ENCODE results near the gene ZNF341. TPM values are rescaled to one million over a fixed set of nuclear protein-coding genes. Genes with fewer than 3 reads are reported as not detected.
"Not testable (repeated sequence)": the region's sequence is repeated elsewhere in the genome, so short reads cannot be mapped to it uniquely, and the experiment has no call there.

The ZNF341 gene
- total RNA-seq, 4 donors from 2014 or later = 4.6 to 7.6 (median 5.8) TPM

DNA sequence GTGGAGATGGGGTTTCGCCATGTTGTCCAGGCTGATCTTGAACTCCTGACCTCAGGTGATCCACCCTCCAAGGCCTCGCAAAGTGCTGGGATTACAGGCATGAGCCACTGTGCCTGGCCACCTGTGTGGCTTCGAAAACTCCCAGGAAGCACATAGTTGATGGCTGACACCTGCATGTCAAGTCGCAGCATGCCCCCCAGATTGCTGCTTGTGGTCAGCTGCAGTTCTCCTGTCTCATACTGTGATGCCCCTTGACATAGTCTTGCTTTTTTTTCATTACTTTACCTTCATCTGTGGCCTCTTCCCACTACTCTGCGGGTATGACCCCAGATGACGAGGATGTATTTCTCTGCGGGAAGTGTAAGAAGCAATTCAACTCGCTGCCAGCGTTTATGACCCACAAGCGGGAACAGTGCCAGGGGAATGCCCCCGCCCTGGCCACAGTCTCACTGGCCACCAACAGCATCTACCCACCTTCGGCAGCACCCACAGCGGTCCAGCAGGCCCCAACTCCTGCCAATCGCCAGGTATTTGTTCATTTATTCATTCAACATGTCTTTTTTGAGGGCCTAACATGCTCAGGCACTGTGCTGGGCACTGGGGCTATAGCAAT is 13.1 kb downstream of the ZNF341 start:
- Histone ChIP-seq H3K4me1 (no peaks in the 10 kb centered on the region), H3K27ac (no peak overlapping the region), H3K9me3 (no peaks in the 10 kb centered on the region), H3K36me3 (peaks cover 24% of the 10 kb centered on the region), H3K4me3 (no peak overlapping the region), H3K27me3 (no peaks in the 10 kb centered on the region)
- TF ChIP-seq POLR2A (IDR thresholded peaks at IDR 0.05) = no peak
- TF ChIP-seq POLR2AphosphoS5 (IDR thresholded peaks at IDR 0.05) = no peak
- WGBS = 95% methylated on average over 14 of the region's 14 CpGs
- DNase-seq (ENCODE audit: low spot score in 2 of 2) = no peak

DNA sequence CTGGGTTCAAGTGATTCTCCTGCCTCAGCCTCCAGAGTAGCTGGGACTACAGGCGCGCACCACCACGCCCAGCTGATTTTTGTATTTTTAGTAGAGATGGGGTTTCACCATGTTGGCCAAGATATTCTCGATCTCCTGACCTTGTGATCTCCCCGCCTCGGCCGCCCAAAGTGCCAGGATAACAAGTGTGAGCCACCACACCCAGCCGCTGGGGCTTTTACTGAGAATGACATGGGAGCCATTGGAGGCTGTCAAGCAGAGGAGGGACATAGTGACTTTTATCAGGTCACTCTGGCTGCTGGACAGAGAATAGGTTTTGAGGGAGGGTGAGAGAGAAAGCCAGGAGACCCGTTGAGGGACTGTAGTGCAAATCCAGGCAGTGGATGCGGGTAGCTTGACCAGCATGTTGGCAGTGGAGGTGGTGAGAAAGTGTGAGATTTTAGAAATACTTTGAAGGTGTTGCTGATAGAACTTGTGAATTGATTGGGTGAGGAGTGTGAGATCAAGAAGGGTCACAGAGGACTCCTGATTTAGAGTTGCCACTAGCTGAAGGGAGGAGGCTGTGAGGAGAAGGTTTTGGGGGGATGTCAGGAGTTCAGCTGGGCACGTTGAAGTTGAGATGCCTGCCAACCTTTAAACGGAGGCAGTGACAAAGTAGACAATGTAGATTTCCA is 14.7 kb downstream of the ZNF341 start:
- WGBS = 94% methylated on average over 12 of the region's 12 CpGs

DNA sequence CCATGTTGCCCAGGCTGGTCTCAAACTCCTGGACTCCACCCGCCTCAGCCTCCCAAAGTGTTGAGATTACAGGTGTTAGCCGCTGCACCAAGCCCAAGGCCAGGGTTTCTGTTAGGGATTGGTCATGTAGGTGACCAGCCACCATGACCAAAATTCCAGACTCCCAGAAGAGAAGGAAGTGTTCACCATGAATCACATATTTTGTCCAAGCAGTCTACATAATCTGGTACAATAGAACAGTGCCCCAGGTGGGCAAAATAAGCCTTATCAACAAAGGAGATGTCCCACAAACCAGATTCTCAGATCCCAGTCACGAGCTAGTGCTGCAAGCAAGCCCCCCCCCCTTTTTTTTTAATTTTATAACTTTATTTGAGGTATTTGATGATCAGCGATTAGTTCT is 20.0 kb downstream of the ZNF341 start:
- DNase-seq (ENCODE audit: low spot score in 2 of 2) = no peak
- no peaks in the 10 kb centered on the region for H3K4me1 ChIP-seq
- no peak overlapping the region for H3K4me3 ChIP-seq
- WGBS = 96% methylated on average over 4 of the region's 4 CpGs
- H3K27ac ChIP-seq = no peak overlapping the region
- no peaks in the 10 kb centered on the region for H3K27me3 ChIP-seq
- no peaks in the 10 kb centered on the region for H3K9me3 ChIP-seq
- no peak for TF ChIP-seq POLR2A (IDR thresholded peaks at IDR 0.05)
- no peak for TF ChIP-seq POLR2AphosphoS5 (IDR thresholded peaks at IDR 0.05)
- TF ChIP-seq, protein P1, sequence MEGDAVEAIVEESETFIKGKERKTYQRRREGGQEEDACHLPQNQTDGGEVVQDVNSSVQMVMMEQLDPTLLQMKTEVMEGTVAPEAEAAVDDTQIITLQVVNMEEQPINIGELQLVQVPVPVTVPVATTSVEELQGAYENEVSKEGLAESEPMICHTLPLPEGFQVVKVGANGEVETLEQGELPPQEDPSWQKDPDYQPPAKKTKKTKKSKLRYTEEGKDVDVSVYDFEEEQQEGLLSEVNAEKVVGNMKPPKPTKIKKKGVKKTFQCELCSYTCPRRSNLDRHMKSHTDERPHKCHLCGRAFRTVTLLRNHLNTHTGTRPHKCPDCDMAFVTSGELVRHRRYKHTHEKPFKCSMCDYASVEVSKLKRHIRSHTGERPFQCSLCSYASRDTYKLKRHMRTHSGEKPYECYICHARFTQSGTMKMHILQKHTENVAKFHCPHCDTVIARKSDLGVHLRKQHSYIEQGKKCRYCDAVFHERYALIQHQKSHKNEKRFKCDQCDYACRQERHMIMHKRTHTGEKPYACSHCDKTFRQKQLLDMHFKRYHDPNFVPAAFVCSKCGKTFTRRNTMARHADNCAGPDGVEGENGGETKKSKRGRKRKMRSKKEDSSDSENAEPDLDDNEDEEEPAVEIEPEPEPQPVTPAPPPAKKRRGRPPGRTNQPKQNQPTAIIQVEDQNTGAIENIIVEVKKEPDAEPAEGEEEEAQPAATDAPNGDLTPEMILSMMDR (IDR thresholded peaks at IDR 0.05) = no peak
- H3K36me3 ChIP-seq = peaks cover 57% of the 10 kb centered on the region

More for the DNA sequence above, 14.7 kb downstream of the ZNF341 start:
- H3K4me1 ChIP-seq = no peaks in the 10 kb centered on the region
- H3K27ac ChIP-seq = no peak overlapping the region
- H3K9me3 ChIP-seq = no peaks in the 10 kb centered on the region
- H3K27me3 ChIP-seq = no peaks in the 10 kb centered on the region
- H3K36me3 ChIP-seq = peaks cover 38% of the 10 kb centered on the region
- TF ChIP-seq EP300 (IDR thresholded peaks at IDR 0.05) (no peak), POLR2A (IDR thresholded peaks at IDR 0.05) (no peak), POLR2AphosphoS5 (IDR thresholded peaks at IDR 0.05) (no peak)
- TF ChIP-seq, protein P1 (IDR thresholded peaks at IDR 0.05) = no peak
- DNase-seq (ENCODE audit: low spot score in 2 of 2) = no peak
- H3K4me3 ChIP-seq = no peak overlapping the region

DNA sequence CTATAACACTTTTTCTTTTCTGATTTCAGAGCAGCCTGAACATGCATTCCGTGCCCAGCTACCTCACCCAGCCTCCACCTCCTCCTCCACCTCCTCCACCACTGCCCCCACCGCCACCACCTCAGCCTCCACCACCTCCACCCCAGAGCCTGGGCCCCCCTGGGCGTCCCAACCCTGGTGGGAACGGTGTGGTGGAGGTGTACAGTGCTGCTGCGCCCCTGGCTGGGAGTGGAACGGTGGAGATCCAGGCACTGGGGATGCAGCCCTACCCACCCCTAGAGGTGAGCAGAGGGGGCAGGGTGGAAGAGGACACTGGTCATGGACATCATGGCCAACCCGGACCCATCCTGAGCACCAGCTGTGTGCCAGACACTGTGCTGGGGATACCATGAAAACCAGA is 21.3 kb downstream of the ZNF341 start:
- Histone ChIP-seq H3K27ac (no peak overlapping the region), H3K4me3 (no peak overlapping the region), H3K27me3 (no peaks in the 10 kb centered on the region), H3K4me1 (no peaks in the 10 kb centered on the region), H3K9me3 (no peaks in the 10 kb centered on the region), H3K36me3 (peaks cover 71% of the 10 kb centered on the region)
- 96% methylated on average over 7 of the region's 7 CpGs for WGBS
- DNase-seq (ENCODE audit: low spot score in 2 of 2) = no peak
- TF ChIP-seq POLR2A (IDR thresholded peaks at IDR 0.05) = no peak
- TF ChIP-seq, protein P1 (IDR thresholded peaks at IDR 0.05) = no peak
- no peak for TF ChIP-seq POLR2AphosphoS5 (IDR thresholded peaks at IDR 0.05)
- TF ChIP-seq EP300 (IDR thresholded peaks at IDR 0.05) = no peak

DNA sequence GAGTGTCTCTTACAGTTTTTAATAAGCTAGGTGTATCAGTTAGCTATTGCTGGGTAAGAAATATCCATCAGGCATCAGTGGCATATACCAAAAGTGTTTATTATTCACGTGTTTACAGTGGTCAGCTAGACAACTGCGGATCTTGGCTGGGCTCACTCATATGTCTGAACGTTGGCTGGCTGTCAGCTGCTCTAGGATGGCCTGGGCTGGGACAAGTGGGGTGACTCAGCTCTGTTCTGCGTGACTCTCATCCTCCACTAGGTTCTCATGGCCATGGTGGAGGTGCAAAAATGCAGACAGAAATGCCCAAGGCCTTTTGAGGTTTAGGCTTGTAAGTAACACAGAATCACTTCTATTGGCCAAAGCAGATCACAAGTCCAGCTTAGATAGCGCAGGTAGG is 22.0 kb downstream of the ZNF341 start:
- Histone ChIP-seq H3K27ac (no peak overlapping the region), H3K4me1 (no peaks in the 10 kb centered on the region), H3K9me3 (no peaks in the 10 kb centered on the region), H3K36me3 (peaks cover 74% of the 10 kb centered on the region), H3K27me3 (no peaks in the 10 kb centered on the region), H3K4me3 (no peak overlapping the region)
- TF ChIP-seq POLR2AphosphoS5 (IDR thresholded peaks at IDR 0.05) (no peak), EP300 (IDR thresholded peaks at IDR 0.05) (no peak), POLR2A (IDR thresholded peaks at IDR 0.05) (no peak)
- TF ChIP-seq, protein P1 (IDR thresholded peaks at IDR 0.05) = no peak
- DNase-seq (ENCODE audit: low spot score in 2 of 2) = no peak
- WGBS = 93% methylated on average over 5 of the region's 5 CpGs

DNA sequence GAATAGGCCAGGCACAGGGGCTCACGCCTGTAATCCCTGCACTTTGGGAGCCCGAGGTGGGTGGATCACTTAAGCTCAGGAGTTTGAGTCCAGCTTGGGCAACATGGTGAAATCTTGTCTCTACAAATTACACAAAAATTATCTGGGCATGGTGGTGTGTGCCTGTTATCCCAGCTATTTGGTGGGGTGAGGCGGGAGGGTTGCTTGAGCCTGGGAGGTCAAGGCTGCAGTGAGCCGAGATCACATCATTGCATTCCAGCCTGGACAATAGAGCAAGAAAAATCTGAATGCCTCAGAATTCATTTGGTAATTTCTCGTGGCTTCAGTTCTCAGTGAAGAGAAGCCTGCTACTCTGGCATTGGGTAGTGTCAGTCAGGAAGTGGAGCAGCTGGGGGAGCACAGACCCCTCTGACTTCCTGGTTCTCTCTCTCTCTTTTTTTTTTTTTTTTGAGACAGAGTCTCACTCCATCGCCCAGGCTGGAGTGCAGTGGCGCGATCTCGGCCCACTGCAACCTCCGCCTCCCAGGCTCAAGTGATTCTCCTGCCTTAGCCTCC is 24.2 kb downstream of the ZNF341 start:
- H3K27me3 ChIP-seq; H3K27ac ChIP-seq; H3K4me1 ChIP-seq; DNase-seq (ENCODE audit: low spot score in 2 of 2); H3K4me3 ChIP-seq; H3K9me3 ChIP-seq: not testable (repeated sequence)
- WGBS = 93% methylated on average over 8 of the region's 10 CpGs
- peaks cover 58% of the 10 kb centered on the region for H3K36me3 ChIP-seq
